Astrocyte of the cerebellum (primary cell): ENCODE results near the gene HAP1.
A peak's percentile ranks its signal among the peaks of the same experiment; 100 is the strongest.

Experiments
- DNase-seq: peaks from one replicate; pipeline ENCODE4 v3.0.0-alpha.2; 2011; ENCODE audit warnings: low read depth
- H3K4me3 ChIP-seq: 2 replicates; pipeline ENCODE4 v1.5.1; 2011; ENCODE audit warnings: mild to moderate bottlenecking, low read depth, low read length, moderate library complexity
- in situ Hi-C: cut with HindIII; loops from 2 replicates; pipeline ENCODE4 v1.10.0; 2017; ENCODE audit warnings: low sequenced_read_pairs
- TF ChIP-seq, protein P1 (sequence below): IDR thresholded peaks from 2 replicates; pipeline ENCODE4 v1.5.1; 2012; ENCODE audit warnings: low read length, low read depth, moderate library complexity, mild to moderate bottlenecking; ENCODE audit errors: missing control alignments

HAP1 gene

DNA sequence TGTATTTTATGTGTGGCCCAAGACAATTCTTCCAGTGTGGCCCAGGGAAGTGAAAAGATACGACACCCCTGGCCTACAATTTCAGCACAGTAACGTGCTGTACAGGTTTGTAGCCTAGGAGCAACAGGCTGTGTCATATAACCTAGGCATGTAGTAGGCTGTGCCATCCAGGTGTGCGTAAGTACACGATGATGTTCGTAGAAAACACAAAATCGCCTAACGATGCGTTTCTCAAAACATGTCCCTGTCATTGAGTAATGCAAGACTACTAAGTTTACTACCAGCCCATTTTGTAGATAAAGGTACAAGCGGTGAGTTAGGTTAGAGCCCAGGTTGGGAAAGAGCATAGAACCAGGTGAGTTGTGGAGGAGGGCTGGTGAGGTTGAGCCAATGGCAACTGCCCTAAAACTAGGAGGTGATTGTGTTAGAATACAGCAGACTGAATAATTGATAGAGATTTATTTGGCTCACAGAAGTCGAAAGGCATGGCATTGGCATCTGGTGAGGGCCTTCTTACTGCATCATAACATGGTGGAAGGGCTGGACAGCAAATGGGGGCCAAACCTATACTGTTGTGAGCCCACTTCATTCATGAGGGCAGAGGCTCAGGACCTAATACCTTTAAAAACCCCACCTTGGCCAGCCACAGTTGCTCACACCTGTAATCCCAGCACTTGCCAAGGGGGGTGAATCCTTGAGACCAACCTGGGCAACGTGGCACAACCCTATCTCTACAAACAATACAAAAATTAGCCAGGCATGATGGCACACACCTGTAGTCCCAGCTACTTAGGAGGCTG, 41.5 kb downstream of the HAP1 start:
- DNase-seq = no peak
- in situ Hi-C loops = no loop called here
- H3K4me3 ChIP-seq = no peak overlapping the region
- TF ChIP-seq, protein P1, sequence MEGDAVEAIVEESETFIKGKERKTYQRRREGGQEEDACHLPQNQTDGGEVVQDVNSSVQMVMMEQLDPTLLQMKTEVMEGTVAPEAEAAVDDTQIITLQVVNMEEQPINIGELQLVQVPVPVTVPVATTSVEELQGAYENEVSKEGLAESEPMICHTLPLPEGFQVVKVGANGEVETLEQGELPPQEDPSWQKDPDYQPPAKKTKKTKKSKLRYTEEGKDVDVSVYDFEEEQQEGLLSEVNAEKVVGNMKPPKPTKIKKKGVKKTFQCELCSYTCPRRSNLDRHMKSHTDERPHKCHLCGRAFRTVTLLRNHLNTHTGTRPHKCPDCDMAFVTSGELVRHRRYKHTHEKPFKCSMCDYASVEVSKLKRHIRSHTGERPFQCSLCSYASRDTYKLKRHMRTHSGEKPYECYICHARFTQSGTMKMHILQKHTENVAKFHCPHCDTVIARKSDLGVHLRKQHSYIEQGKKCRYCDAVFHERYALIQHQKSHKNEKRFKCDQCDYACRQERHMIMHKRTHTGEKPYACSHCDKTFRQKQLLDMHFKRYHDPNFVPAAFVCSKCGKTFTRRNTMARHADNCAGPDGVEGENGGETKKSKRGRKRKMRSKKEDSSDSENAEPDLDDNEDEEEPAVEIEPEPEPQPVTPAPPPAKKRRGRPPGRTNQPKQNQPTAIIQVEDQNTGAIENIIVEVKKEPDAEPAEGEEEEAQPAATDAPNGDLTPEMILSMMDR = no peak

DNA sequence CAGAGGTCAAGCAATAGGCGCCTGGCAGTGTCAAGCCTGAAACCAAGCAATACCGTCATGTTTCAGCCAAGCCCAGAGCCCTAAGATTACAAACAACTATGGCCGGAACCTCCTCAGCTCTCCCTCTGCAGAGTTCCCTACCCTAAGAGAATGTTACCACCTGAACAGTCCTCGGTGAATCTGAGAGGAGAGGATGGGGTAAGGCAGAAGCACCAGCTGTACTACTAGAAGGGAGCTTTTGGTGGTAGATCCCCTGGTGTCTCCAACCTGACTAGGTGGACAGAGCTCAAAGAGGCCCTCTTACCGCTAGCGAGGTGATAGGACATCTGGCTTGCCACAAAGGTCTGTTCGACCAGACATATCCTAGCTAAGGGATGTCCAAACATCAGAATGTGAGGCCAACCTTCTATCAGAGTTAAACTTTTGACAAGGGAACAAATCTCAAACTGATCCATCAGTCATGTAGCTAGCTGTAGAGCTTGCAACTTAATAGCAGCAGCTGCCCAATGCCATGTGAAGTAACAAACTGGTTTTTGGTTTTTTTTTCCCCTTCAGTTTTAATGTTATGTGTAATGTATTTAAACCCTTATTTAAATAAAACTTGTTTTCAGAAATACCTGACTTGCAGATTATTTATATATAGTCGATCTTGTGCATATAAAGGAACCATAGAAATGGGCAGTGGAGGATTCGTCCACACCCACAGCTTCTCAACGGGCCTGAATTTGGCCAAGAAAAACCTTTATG, 43.2 kb downstream of the HAP1 start:
- TF ChIP-seq, protein P1 = no peak
- H3K4me3 ChIP-seq = no peak overlapping the region
- in situ Hi-C loops = no loop called here
- DNase-seq = no peak

DNA sequence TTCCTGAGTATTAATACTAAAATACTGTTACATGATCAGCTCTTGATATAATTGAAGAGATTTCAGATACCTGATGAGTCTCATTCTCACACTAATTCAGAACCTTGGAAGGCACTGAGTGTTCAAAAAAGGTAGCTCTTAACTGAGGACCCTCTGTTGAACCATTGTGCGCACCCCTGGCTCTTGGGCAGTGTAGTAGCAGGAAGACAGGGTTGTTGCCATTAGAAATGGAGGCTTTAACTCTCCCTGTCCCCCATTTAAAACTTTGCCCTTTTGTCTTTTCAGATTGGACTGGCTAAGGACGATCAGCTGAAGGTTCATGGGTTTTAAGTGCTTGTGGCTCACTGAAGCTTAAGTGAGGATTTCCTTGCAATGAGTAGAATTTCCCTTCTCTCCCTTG, 43.9 kb downstream of the HAP1 start:
- TF ChIP-seq, protein P1 = no peak
- in situ Hi-C loops = no loop called here
- DNase-seq = no peak
- peak overlapping the region; percentile 98 for H3K4me3 ChIP-seq

DNA sequence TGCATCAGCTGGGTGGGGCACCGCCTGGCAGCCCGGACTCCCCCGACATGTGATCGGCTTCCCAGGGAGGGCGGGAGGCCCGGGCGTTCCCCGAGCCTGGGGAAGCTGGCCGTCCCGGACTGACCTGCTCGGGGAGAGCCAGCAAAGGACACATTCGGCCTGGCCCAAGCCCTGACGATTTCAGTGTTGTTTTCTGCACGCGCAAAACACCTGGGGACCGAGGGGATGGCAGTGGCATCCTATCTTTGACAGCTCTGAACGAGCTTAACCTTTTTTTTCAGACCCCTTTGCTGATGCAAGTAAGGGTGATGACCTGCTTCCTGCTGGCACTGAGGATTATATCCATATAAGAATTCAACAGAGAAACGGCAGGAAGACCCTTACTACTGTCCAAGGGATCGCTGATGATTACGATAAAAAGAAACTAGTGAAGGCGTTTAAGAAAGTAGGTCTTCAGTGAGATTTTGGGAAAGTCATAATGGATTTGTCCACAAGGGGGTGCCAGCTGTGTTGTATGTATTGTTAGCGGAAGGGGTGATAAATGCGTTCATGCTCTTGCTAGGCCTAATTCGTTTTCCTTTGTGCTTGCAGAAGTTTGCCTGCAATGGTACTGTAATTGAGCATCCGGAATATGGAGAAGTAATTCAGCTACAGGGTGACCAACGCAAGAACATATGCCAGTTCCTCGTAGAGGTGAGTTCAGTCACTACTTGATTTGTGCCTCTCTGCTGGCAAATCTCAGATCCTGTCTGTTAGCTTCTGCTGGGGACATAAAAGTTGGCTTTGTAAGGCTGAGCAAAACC, 44.7 kb downstream of the HAP1 start:
- DNase-seq = peak; percentile 51
- TF ChIP-seq, protein P1 = peak; percentile 67
- in situ Hi-C loops = no loop called here
- peak overlapping the region; percentile 98 for H3K4me3 ChIP-seq

DNA sequence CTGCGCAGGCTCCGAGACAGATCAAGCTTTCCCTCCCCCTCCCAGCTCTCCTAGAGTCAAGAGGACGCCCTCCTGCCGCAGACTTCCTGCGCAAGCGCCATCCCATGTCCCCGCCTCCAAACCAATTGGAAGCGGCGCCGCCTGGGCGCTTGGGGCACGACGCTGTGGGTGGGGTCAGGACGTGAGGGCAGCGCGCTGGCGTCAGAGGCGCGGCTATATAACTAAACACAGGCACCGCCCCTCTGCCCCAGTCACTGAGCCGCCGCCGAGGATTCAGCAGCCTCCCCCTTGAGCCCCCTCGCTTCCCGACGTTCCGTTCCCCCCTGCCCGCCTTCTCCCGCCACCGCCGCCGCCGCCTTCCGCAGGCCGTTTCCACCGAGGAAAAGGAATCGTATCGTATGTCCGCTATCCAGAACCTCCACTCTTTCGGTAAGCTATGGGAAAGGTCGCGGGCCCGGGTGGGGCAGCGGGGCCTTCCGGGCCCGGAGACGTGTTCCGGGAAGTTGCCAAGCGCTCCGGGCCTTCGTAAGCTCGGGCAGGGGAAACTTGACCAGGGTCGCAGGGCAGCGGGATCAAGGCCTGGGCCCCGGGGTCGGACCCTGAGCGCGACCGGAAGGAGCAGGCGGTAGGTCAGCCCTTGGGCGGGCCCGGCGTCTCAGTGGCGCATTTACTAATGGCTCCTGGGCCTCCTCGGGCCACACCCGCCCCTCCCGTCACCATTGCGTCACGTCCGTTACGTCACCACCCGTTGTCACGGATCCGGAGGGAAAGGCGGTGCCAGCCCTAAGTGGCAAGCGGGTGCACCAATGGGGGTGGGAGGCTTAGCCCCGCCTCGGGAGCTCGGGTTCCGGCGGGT, 45.6 kb downstream of the HAP1 start, which contains the start of gene EIF1:
Gene EIF1 (plus strand): TSS at position 245 of the 856 bp plus-strand sequence. CDS start 154 bp downstream, at position 399.
- in situ Hi-C loops = no loop called here
- TF ChIP-seq, protein P1 = no peak
- DNase-seq = peak; percentile 99
- peak within 1 kb of the TSS; percentile 98 for H3K4me3 ChIP-seq
